Heart left ventricle (tissue), 13 donors: ENCODE results near the gene IFRD1.

Source experiments
- POLR2A ChIP-seq, 2 donors: fragments of 450-650 bp; IDR thresholded peaks; one replicate each; pipeline ENCODE4 v1.6.1; 2017; ENCODE audit warnings: antibody characterized with exemption in 2 of 2, mild to moderate bottlenecking in 2 of 2, moderate library complexity in 2 of 2
- TF ChIP-seq, protein P1 (sequence below), 12 donors: fragments of 200-600 bp; sonication (generic) in 4 of 12; IDR thresholded peaks; one replicate each; pipeline versions ENCODE4 v1.5.0 to v1.8.0; 2018 to 2022; ENCODE audit warnings: antibody characterized with exemption in 12 of 12, mild to moderate bottlenecking in 5 of 12
- donor health status: ischemic (EF 13 %, LVEDD 7.1; RV severe dilation, severe dysfunction).
- donor health status: DM: no; HTN: yes; CAD: no.
- donor health status: DM: no; HTN: no; CAD: no.
- donor health status: ischemic (EF 25% LVEDD 6.9; RV normal size, moderate dysfunction).
- donor health status: ischemic (EF 25% LVEDD 5.7; RV mildly dilated, moderate dysfunction).
- donor health status: ischemic (EF 35%, LVEDD 5.7; RV mildly dilated, moderate dysfunction).
- donor health status: nonischemic (EF 11% LVEDD 7.7; RV severe dilation, severe dysfunction).
- donor health status: DM: yes; HTN: yes; CAD: no.
- donor health status: PGD.
- donor health status: ischemic (EF 29% LVEDD 5.4; RV normal size, mild dysfunction).
- donor health status: nonischemic (EF 23%, LVEDD 6.1; RV moderate dilation, normal function).

DNA sequence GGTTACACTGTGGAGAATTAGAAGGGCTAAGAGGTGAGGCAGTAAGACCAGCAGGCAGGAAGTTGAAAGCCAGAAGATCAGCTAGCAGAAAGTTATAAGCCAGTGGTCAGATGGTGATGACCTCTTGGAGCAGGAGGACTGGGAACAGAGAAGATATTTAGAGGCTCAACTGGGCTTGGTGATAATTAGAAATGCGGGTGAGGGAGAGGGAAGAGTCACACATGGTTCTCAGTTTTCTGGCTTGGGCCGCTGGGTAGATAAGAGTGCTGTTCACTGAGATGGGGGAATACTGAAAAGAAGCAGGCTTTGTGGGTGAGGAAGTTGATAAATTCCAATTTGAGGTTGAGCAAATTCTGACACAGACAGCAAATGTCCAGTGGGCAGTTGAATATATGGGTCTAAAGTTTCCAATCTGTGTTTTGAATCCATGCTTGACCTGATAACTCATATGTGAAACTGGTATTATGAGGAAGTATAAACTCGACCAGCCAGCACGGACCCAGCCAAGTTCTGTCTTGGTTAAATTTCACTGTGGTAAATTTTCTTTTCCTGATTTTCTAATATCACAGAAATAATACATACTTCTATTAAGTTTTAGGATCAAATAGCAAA, 53.2 kb downstream of the IFRD1 start:
- TF ChIP-seq, protein P1, sequence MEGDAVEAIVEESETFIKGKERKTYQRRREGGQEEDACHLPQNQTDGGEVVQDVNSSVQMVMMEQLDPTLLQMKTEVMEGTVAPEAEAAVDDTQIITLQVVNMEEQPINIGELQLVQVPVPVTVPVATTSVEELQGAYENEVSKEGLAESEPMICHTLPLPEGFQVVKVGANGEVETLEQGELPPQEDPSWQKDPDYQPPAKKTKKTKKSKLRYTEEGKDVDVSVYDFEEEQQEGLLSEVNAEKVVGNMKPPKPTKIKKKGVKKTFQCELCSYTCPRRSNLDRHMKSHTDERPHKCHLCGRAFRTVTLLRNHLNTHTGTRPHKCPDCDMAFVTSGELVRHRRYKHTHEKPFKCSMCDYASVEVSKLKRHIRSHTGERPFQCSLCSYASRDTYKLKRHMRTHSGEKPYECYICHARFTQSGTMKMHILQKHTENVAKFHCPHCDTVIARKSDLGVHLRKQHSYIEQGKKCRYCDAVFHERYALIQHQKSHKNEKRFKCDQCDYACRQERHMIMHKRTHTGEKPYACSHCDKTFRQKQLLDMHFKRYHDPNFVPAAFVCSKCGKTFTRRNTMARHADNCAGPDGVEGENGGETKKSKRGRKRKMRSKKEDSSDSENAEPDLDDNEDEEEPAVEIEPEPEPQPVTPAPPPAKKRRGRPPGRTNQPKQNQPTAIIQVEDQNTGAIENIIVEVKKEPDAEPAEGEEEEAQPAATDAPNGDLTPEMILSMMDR (IDR thresholded peaks at IDR 0.05), result no peak
- TF ChIP-seq POLR2A (IDR thresholded peaks at IDR 0.05), result no peak
